Choroid plexus epithelial cell (primary cell): ENCODE data around the gene SLC2A4RG.
"Not testable (repeated sequence)": the region's sequence is repeated elsewhere in the genome, so short reads cannot be mapped to it uniquely, and the experiment has no call there.

Experiments used
- DNase-seq: peaks from one replicate; pipeline ENCODE4 v3.0.0-alpha.2; 2010; ENCODE audit warnings: low read depth
- H3K4me3 ChIP-seq: 2 replicates; pipeline ENCODE4 v1.5.1; 2011; ENCODE audit warnings: low read depth, mild to moderate bottlenecking, control low read depth, low read length, moderate library complexity
- CTCF ChIP-seq: conservative IDR thresholded peaks from 2 replicates; pipeline ENCODE4 v1.5.1; 2011; ENCODE audit warnings: low read depth, mild to moderate bottlenecking, control low read depth, inconsistent platforms, low read length, moderate library complexity

Gene SLC2A4RG

DNA sequence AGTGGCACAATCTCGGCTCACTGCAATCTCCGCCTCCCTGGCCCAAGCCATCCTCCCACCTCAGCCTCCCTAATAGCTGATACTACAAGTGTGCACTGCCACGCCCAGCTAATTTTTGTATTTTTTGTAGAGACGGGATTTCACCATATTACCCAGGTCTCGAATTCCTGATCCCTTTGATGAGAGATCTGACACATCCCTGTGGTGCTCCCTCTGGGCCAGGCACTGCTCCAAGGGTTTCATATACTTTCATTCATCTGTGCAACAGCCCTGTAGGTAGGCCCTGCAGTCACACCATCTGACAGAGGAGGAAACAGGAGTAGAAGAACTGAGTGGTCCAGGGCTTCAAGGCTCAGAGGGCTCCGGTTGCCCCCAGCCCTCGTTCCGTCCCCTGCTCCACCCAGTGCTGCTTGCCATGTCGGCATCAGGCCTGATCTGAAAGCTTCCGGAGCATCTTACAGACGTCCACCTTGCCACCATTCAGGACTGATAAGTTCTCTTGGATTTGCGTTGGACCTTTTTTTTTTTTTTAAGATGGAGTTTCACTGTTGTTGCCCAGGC is 28.4 kb upstream of the SLC2A4RG start:
- no peak for TF ChIP-seq CTCF
- no peak overlapping the region for H3K4me3 ChIP-seq
- no peak for DNase-seq

DNA sequence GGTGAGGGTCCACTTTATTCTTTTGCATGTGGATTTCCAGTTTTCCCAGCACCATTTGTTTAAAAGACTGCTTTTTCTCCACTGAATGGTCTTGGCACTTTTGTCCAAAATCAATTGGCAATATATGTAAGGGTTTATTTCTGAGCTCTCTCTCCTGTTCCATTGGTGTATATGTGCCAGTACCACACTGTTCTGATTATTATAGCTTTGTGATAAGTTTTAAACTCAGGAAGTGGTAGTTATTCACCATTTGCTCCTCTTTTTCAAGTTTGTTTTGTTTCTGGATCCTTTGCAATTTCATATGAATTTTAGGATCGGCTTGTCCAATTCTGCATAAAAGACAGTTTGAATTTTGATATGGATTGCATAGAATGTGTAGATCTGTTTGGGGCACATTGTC is 27.4 kb upstream of the SLC2A4RG start:
- DNase-seq = no peak
- no peak overlapping the region for H3K4me3 ChIP-seq
- TF ChIP-seq CTCF = no peak

GRCh38 chr20:63714858-63715257 is 24.7 kb upstream of the SLC2A4RG start:
- TF ChIP-seq CTCF = no peak
- DNase-seq = no peak

GRCh38 chr20:63718996-63719395 is 20.6 kb upstream of the SLC2A4RG start:
- no peak for TF ChIP-seq CTCF
- no peak overlapping the region for H3K4me3 ChIP-seq

More at GRCh38 chr20:63714858-63715257, 24.7 kb upstream of the SLC2A4RG start:
- no peak overlapping the region for H3K4me3 ChIP-seq

GRCh38 chr20:63722967-63723622 is 16.5 kb upstream of the SLC2A4RG start:
- DNase-seq = not testable (repeated sequence)

More at GRCh38 chr20:63718996-63719395, 20.6 kb upstream of the SLC2A4RG start:
- no peak for DNase-seq

DNA sequence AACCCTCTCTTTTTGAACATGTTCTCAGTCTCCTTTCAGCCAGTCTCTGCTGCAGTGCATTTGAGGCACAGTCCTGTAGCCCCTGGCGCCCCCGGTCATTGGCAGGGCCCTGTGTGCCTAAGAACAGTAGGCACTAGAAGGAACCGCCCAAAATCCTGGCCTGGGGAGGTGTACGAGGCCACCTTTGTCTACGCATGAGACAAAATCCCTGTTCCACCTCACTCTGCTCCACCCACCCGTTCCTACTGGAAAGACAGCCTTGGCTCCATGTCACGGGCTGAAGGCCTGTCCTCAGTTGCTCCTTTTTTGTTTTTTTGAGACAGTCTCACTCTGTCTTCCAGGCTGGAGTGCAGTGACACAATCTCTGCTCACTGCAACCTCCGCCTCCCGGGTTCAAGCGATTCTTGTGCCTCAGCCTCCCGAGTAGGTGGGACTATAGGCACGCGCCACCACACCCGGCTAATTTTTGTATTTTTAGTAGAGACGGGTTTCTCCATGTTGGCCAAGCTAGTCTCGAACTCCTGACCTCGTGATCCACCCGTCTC is 9.3 kb upstream of the SLC2A4RG start:
- H3K4me3 ChIP-seq, DNase-seq: not testable (repeated sequence)

More at GRCh38 chr20:63722967-63723622, 16.5 kb upstream of the SLC2A4RG start:
- not testable (repeated sequence) for H3K4me3 ChIP-seq

DNA sequence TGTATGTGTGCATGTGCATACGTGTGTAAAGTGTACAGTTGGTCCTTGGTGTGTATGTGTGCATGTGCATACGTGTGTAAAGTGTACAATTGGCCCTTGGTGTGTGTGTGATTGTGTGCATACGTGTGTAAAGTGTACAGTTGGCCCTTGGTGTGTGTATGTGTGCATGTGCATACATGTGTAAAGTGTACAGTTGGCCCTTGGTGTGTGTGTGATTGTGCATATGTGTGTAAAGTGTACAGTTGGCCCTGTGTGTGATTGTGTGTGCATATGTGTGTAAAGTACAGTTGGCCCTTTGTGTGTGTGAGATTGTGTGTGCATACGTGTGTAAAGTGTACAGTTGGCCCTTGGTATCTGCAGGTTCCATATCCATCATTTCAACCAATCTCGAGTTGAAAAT is 8.2 kb upstream of the SLC2A4RG start:
- no peak for DNase-seq
- no peak for TF ChIP-seq CTCF
- H3K4me3 ChIP-seq = no peak overlapping the region
